K562 (cell line): ENCODE measurements around the gene GLYAT. TPM values are rescaled to one million over a fixed set of nuclear protein-coding genes. Genes with fewer than 3 reads are reported as not detected.

ENCODE experiments used
- ATAC-seq: fragments of 200-7000 bp; cut with Tn5 transposase; 3 replicates; pipeline ENCODE4 v1.9.1; 2020; ENCODE audit warnings: moderate library complexity
- BruUV-seq: library from RNA; stranded (reverse); fragments of 400-500 nt; replicated peaks from 2 replicates; lab custom pipeline; 2021; lab: Mats Ljungman, UMichigan
- CTCF ChIA-PET: fragments of 300-600 bp; formaldehyde crosslinking; extraction: SDS; loops from one replicate; lab custom pipeline; 2021; ENCODE audit warnings: low intra/inter-chr PET ratio; lab: Yijun Ruan, JAX
- POLR2A ChIA-PET: fragments of 300-600, 350-650 bp; sonication (Branson Sonifier 250); formaldehyde crosslinking; extraction: SDS; loops from one replicate; lab custom pipeline; 2021; ENCODE audit warnings: antibody characterized with exemption, inconsistent platforms; lab: Yijun Ruan, JAX
- DNase-seq, 4 experiments: peaks; one replicate each; pipeline versions ENCODE4 v3.0.0 to v3.0.0-alpha.2; 2011 to 2018; ENCODE audit warnings: low spot score in 3 of 4, mixed read lengths in 3 of 4; ENCODE audit errors: extremely low read depth in 1 of 4
- FAIRE-seq: peaks from 2 replicates; lab custom pipeline; 2011; peaks lifted over from hg19 to GRCh38; lab: Jason Lieb, UNC
- H2AFZ ChIP-seq: 2 replicates; pipeline ENCODE4 v1.6.0; 2011; ENCODE audit warnings: low read depth, low read length, control low read depth, inconsistent platforms
- H3K27ac ChIP-seq: fragments of 200-600 bp; 3 replicates; pipeline ENCODE4 v1.8.0; 2011; ENCODE audit warnings: low read depth, mild to moderate bottlenecking, control low read depth, inconsistent platforms, low read length, moderate library complexity, mixed read lengths; ENCODE audit errors: extremely low read depth
- H3K27me3 ChIP-seq, 2 experiments: fragments of 300-600 bp in 1 of 2; 2 replicates in 1 of 2; 3 replicates in 1 of 2; pipeline versions ENCODE4 v1.6.0 to v1.8.0; 2011; ENCODE audit warnings: inconsistent platforms in 2 of 2, low read length in 2 of 2, mild to moderate bottlenecking in 1 of 2, mixed read lengths in 1 of 2, moderate library complexity in 1 of 2; ENCODE audit not compliant: control insufficient read depth in 2 of 2, insufficient read depth in 2 of 2
- H3K36me3 ChIP-seq: fragments of 300-600 bp; 3 replicates; pipeline ENCODE4 v1.8.0; 2011; ENCODE audit warnings: mild to moderate bottlenecking, low read length, inconsistent platforms; ENCODE audit not compliant: control insufficient read depth, insufficient read depth
- H3K4me1 ChIP-seq, 2 experiments: fragments of 200-600 bp in 1 of 2; replicated peaks in 1 of 2; 2 replicates in 1 of 2; 3 replicates in 1 of 2; pipeline versions ENCODE4 v1.5.1 to v1.8.0; 2011; ENCODE audit warnings: inconsistent platforms in 2 of 2, low read length in 2 of 2, mild to moderate bottlenecking in 1 of 2, mixed read lengths in 1 of 2, moderate library complexity in 1 of 2; ENCODE audit not compliant: control insufficient read depth in 2 of 2, insufficient read depth in 2 of 2
- H3K4me2 ChIP-seq: 2 replicates; pipeline ENCODE4 v1.6.1; 2011; ENCODE audit warnings: low read length, control low read depth, inconsistent platforms, mixed read lengths; ENCODE audit not compliant: insufficient read depth
- H3K4me3 ChIP-seq: fragments of 200-600 bp; sonication (generic), shearing (Covaris generic); 2 replicates; pipeline ENCODE4 v1.5.1; 2016; ENCODE audit warnings: control low read depth, inconsistent platforms
- H3K79me2 ChIP-seq: fragments of 200-600 bp; 3 replicates; pipeline ENCODE4 v1.8.0; 2011; ENCODE audit warnings: low read length, inconsistent platforms; ENCODE audit not compliant: control insufficient read depth, insufficient read depth
- H3K9ac ChIP-seq, 2 experiments: 2 replicates each; pipeline versions ENCODE4 v1.6.0 to v1.6.1; 2011; ENCODE audit warnings: low read depth in 2 of 2, low read length in 2 of 2, control low read depth in 1 of 2, inconsistent platforms in 1 of 2, mild to moderate bottlenecking in 1 of 2, mixed read lengths in 1 of 2; ENCODE audit not compliant: insufficient read depth in 1 of 2
- H3K9me1 ChIP-seq: one replicate; pipeline ENCODE4 v1.6.0; 2011; ENCODE audit warnings: inconsistent platforms, mild to moderate bottlenecking, low read length, moderate library complexity; ENCODE audit not compliant: control insufficient read depth, insufficient read depth
- H3K9me3 ChIP-seq: replicated peaks from 2 replicates; pipeline ENCODE4 v1.5.1; 2011; ENCODE audit warnings: low read depth, low read length, inconsistent platforms; ENCODE audit not compliant: control insufficient read depth, insufficient read depth
- H4K20me1 ChIP-seq: replicated peaks from 2 replicates; pipeline ENCODE4 v1.6.1; 2011; ENCODE audit warnings: low read length, inconsistent platforms, mixed read lengths; ENCODE audit not compliant: control insufficient read depth, insufficient read depth
- ATF2 ChIP-seq: sonication (generic); formaldehyde crosslinking; IDR thresholded peaks from 2 replicates; pipeline ENCODE4 v1.8.1; 2022; ENCODE audit warnings: missing genetic modification reagents
- ATF7 ChIP-seq: fragments of 450-650 bp; IDR thresholded peaks from 2 replicates; pipeline ENCODE4 v1.7.1; 2014; ENCODE audit warnings: mild to moderate bottlenecking, moderate library complexity
- CBX3 ChIP-seq, 2 experiments: IDR thresholded peaks; 1 replicate in 1 of 2; 2 replicates in 1 of 2; pipeline ENCODE4 v1.6.1; 2012; ENCODE audit warnings: inconsistent platforms in 2 of 2, low read length in 2 of 2, borderline replicate concordance in 1 of 2, control low read depth in 1 of 2
- ETS2 ChIP-seq: IDR thresholded peaks from 2 replicates; pipeline ENCODE4 v1.6.1; 2016; ENCODE audit warnings: borderline replicate concordance, missing genetic modification characterization, mild to moderate bottlenecking, moderate library complexity, missing compliant biosample characterization; ENCODE audit not compliant: poor library complexity, severe bottlenecking
- EWSR1 ChIP-seq: fragments of 450-650 bp; IDR thresholded peaks from 2 replicates; pipeline ENCODE4 v1.6.1; 2018; ENCODE audit warnings: borderline replicate concordance, mild to moderate bottlenecking, low read depth, moderate library complexity; ENCODE audit not compliant: partially characterized antibody
- HNRNPH1 ChIP-seq: fragments of 200-400 bp; formaldehyde crosslinking; optimal IDR thresholded peaks from 2 replicates; pipeline ENCODE3; 2017; ENCODE audit warnings: low read depth, mild to moderate bottlenecking, low read length, moderate library complexity
- MTA1 ChIP-seq: fragments of 450-650 bp; IDR thresholded peaks from 2 replicates; pipeline ENCODE4 v1.6.1; 2017; ENCODE audit warnings: borderline replicate concordance
- NRF1 ChIP-seq, 2 experiments: fragments of 450-650 bp; IDR thresholded peaks in 1 of 2; conservative IDR thresholded peaks in 1 of 2; 2 replicates each; pipeline ENCODE4 v1.6.1; 2014; ENCODE audit warnings: mild to moderate bottlenecking in 2 of 2
- POLR2H ChIP-seq: IDR thresholded peaks from 2 replicates; pipeline ENCODE4 v1.6.1; 2016; ENCODE audit warnings: missing genetic modification characterization, low read depth, mild to moderate bottlenecking, control low read depth, missing compliant biosample characterization, moderate library complexity
- PTTG1 ChIP-seq: fragments of 450-650 bp; IDR thresholded peaks from 2 replicates; pipeline ENCODE4 v1.6.1; 2016; ENCODE audit warnings: low read depth, mild to moderate bottlenecking, missing genetic modification characterization, missing compliant biosample characterization
- SIN3B ChIP-seq: fragments of 450-650 bp; IDR thresholded peaks from 2 replicates; pipeline ENCODE4 v1.6.1; 2017; ENCODE audit warnings: low read depth, mild to moderate bottlenecking, moderate library complexity
- TAF15 ChIP-seq: fragments of 200-400 bp; formaldehyde crosslinking; IDR thresholded peaks from 2 replicates; pipeline ENCODE4 v1.6.1; 2017; ENCODE audit warnings: mild to moderate bottlenecking, low read depth, low read length, moderate library complexity
- TCFL5 ChIP-seq: fragments of 250-450 bp; sonication (Bioruptor Pico); conservative IDR thresholded peaks from 2 replicates; pipeline ENCODE4 v1.6.1; 2021; ENCODE audit warnings: mild to moderate bottlenecking, moderate library complexity, matching md5 sums
- U2AF2 ChIP-seq: fragments of 200-400 bp; formaldehyde crosslinking; optimal IDR thresholded peaks from 2 replicates; pipeline ENCODE3; 2017; ENCODE audit warnings: low read depth, mild to moderate bottlenecking, low read length
- ZBED1 ChIP-seq: IDR thresholded peaks from 2 replicates; pipeline ENCODE4 v1.6.1; 2014
- ZBTB11 ChIP-seq, 3 experiments: fragments of 200-800 bp in 1 of 3; fragments of 250-450 bp in 1 of 3; fragments of 450-650 bp in 1 of 3; sonication (Bioruptor Pico) in 1 of 3; sonication (Bioruptor generic) in 1 of 3; formaldehyde crosslinking in 1 of 3; IDR thresholded peaks; 2 replicates each; pipeline versions ENCODE4 v1.6.1 to v1.8.0; 2016 to 2022; ENCODE audit warnings: mild to moderate bottlenecking in 2 of 3, missing genetic modification characterization in 2 of 3, missing compliant biosample characterization in 1 of 3, moderate library complexity in 1 of 3
- WGBS: fragments of 100-300 bp; shearing (Covaris generic); methylation state at CpG from one replicate; pipeline ENCODE4 v1.1.6; 2016; ENCODE audit warnings: low coverage, mixed read lengths; ENCODE audit not compliant: insufficient coverage; ENCODE audit errors: missing lambda C conversion rate; 5-methylcytosine and 5-hydroxymethylcytosine counted together
- in situ Hi-C: fragments of 300-500 bp; cut with MboI; formaldehyde crosslinking; loops from 4 replicates; pipeline ENCODE4 v1.15.0; 2018; ENCODE audit warnings: inconsistent platforms, mixed read lengths
- intact Hi-C: fragments of 100-400 bp; cut with micrococcal nuclease; formaldehyde crosslinking; loops from 2 replicates; pipeline ENCODE4 v1.14.2; 2022
- polyA plus RNA-seq, 8 experiments: library from polyadenylated mRNA; depleted of rRNA in 4 of 8; stranded (reverse) in 5 of 8; unstranded in 3 of 8; fragments of >200 nt; fragmentation: Nextera tagmentation in 2 of 8; fragmentation: Illumina TruSeq in 1 of 8; extraction: Ambion mirVana in 2 of 8; extraction: Trizol in 1 of 8; gene quantifications; 2 replicates each; pipeline versions ENCODE4 v1.2.1 to v1.2.3, GENCODE V29; 2011 to 2014; ENCODE audit warnings: inconsistent platforms in 1 of 8, missing spikeins in 1 of 8
- total RNA-seq, 7 experiments: library from RNA; depleted of rRNA in 6 of 7; stranded (reverse); fragments of >200 nt in 6 of 7; fragmentation: Illumina TruSeq in 2 of 7; extraction: Trizol in 2 of 7; gene quantifications; 2 replicates each; pipeline versions ENCODE4 v1.2.1 to v1.2.3, GENCODE V29; 2011 to 2021; ENCODE audit warnings: low replicate concordance in 1 of 7

GLYAT gene
- total and polyA plus RNA-seq, 9 of the 15 experiments (the other 6 are each of a cell fraction or from before 2014, with no cell fraction given), result not detected

GRCh38 chr11:58675334-58676155 lies 56.2 kb downstream of the GLYAT start:
- Histone ChIP-seq H3K79me2 (no peaks in the 10 kb centered on the region), H3K4me2 (no peak overlapping the region; the same call in 1 of the 2 replicates), H4K20me1 (no peaks in the 10 kb centered on the region), H2AFZ (peak overlapping the region; percentile 43; the same call in 1 of the 2 replicates), H3K36me3 (no peaks in the 10 kb centered on the region), H3K27ac (no peak overlapping the region), H3K9me3 (no peaks in the 10 kb centered on the region), H3K27me3 (peaks cover 0 to 11% of the 10 kb centered on the region in 2 experiments; a peak in 1 of 5 replicates), H3K4me1 (no peaks in the 10 kb centered on the region; a peak in 1 of 5 replicates), H3K9me1 (no peaks in the 10 kb centered on the region), H3K4me3 (no peak overlapping the region), H3K9ac (no peak overlapping the region)
- ATAC-seq (peak; percentile 99), FAIRE-seq (peak; percentile 88), DNase-seq (peak; percentile 73 to 84 (median 78))
- intact Hi-C loops, result loop anchor here (1.0 to 2.0 kb wide), 3 partner anchors 21 to 113 kb away; no protein-coding TSS in a partner anchor
- POLR2A ChIA-PET, result no interaction called here
- CTCF ChIA-PET, result no interaction called here
- BruUV-seq, result no TSS peak
- 25% methylated on average over 12 of the region's 13 CpGs for WGBS
- in situ Hi-C loops, result loop anchor here (10.0 kb wide), 1 partner anchor 109 kb away; no protein-coding TSS in a partner anchor
- TF ChIP-seq PTTG1 (tag) (no peak), ZBED1 (no peak), ATF7 (no peak), EWSR1 (no peak), POLR2H (tag) (no peak), TCFL5 (CRISPR knock-in tag) (no peak), ZBTB11 (CRISPR knock-in tag; IDR thresholded peaks at IDR 0.05) (no peak), HNRNPH1 (no peak), ATF2 (CRISPR knock-in tag) (no peak), TAF15 (no peak), ETS2 (no peak), U2AF2 (no peak), NRF1 (conservative IDR thresholded peaks at IDR 0.05 in 1 of 2, IDR thresholded peaks at IDR 0.05 in 1 of 2) (no peak), SIN3B (no peak), MTA1 (no peak), CBX3 (IDR thresholded peaks at IDR 0.05; ENCODE audit: borderline replicate concordance in 1 of 2, low read length in 2 of 2) (no peak)
